ENCODE data around the gene RELL2.
A peak's percentile ranks its signal among the peaks of the same experiment; 100 is the strongest.
"Not testable (repeated sequence)": the region's sequence is repeated elsewhere in the genome, so short reads cannot be mapped to it uniquely, and the experiment has no call there.

The RELL2 gene
- total RNA-seq = 21.2 to 33.7 reads per million in 2 donors

- peak; percentile 95 for DNase-seq
Measured at GRCh38 chr5:141636413-141637122, at the start of gene RELL2, which contains the start of gene HDAC3. Gene RELL2, plus strand, starts transcription at chr5:141636997. Its CDS starts 1,229 bp downstream, at chr5:141638226. Gene HDAC3, minus strand, starts transcription at chr5:141636849. Its CDS starts 59 bp downstream, at chr5:141636790.

GRCh38 chr5:141590127-141590526 lies 46.7 kb upstream of the RELL2 start:
- DNase-seq = no peak

- no peak for DNase-seq
Measured at GRCh38 chr5:141596867-141597266, 39.9 kb upstream of the RELL2 start.

GRCh38 chr5:141597394-141597793 lies 39.4 kb upstream of the RELL2 start:
- no peak for DNase-seq

GRCh38 chr5:141597814-141598213 lies 39.0 kb upstream of the RELL2 start:
- no peak for DNase-seq

GRCh38 chr5:141598391-141599345 lies 38.1 kb upstream of the RELL2 start:
- DNase-seq = no peak

GRCh38 chr5:141602606-141603005 lies 34.2 kb upstream of the RELL2 start:
- DNase-seq = no peak

GRCh38 chr5:141603923-141604717 lies 32.7 kb upstream of the RELL2 start:
- no peak for DNase-seq

GRCh38 chr5:141605523-141606277 lies 31.1 kb upstream of the RELL2 start:
- peak; percentile 59 for DNase-seq

GRCh38 chr5:141608046-141608445 lies 28.8 kb upstream of the RELL2 start:
- DNase-seq = no peak

GRCh38 chr5:141608557-141608956 lies 28.2 kb upstream of the RELL2 start:
- DNase-seq = no peak

GRCh38 chr5:141609044-141609443 lies 27.8 kb upstream of the RELL2 start:
- DNase-seq = no peak

GRCh38 chr5:141609921-141610320 lies 26.9 kb upstream of the RELL2 start:
- not testable (repeated sequence) for DNase-seq

- DNase-seq = no peak
Measured at GRCh38 chr5:141611289-141611688, 25.5 kb upstream of the RELL2 start.

- DNase-seq = no peak
Measured at GRCh38 chr5:141613344-141613743, 23.5 kb upstream of the RELL2 start.

GRCh38 chr5:141615991-141616720 lies 20.6 kb upstream of the RELL2 start:
- DNase-seq = no peak

GRCh38 chr5:141617128-141617527 lies 19.7 kb upstream of the RELL2 start:
- no peak for DNase-seq

- DNase-seq = no peak
Measured at GRCh38 chr5:141617682-141618029, 19.1 kb upstream of the RELL2 start.

- DNase-seq = peak; percentile 37
Measured at GRCh38 chr5:141618030-141618803, 18.6 kb upstream of the RELL2 start.

GRCh38 chr5:141618804-141619554 lies 17.8 kb upstream of the RELL2 start, which contains the start of gene DIAPH1:
Gene DIAPH1, minus strand, starts transcription at chr5:141619000. Its CDS starts 86 bp downstream, at chr5:141618914.
- DNase-seq = peak; percentile 97

Measured in T-helper 9 cell (primary cell).